Measurements from ENCODE around the gene MED10.
"Not testable (repeated sequence)": the region's sequence is repeated elsewhere in the genome, so short reads cannot be mapped to it uniquely, and the experiment has no call there.

MED10 gene

DNA sequence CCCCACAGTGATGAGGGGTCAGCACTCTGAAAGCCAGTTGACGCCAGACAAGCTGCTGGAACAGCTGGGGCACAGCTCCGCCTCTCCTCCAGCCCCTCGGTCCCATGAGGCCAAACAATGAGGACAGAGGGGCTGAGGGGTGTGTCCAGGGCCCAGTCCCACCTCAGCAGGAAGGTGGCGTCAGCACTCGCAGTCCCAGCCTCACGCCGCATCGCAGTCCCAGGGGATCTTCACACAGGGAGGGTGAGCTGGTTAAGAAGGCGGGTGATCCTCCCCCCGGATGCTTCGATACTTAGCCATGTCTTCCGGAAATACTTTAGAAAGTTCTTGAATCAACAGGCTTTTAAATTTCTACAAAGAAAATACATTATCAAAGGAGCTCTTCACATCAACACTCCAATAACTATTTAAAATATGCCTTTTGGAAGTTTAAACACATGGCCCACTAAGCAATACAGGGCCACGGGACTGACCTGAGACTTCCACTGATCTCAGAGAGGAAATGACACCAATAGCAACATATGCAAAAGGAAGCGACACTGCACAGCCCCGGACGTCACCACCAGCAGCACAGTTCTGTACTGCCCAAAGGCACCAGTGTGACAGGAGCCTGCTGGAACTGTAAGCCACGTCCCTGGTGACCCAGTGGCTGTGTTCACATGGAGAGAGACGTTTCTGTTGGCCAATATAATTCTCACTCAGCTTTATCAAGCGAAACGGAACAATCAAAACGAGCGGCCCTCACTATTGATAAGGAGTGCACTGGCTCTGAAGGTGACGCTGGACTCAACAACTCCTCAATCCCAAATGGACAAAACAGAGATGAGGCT, 5.9 kb downstream of the MED10 start:
- DNase-seq: no peak

DNA sequence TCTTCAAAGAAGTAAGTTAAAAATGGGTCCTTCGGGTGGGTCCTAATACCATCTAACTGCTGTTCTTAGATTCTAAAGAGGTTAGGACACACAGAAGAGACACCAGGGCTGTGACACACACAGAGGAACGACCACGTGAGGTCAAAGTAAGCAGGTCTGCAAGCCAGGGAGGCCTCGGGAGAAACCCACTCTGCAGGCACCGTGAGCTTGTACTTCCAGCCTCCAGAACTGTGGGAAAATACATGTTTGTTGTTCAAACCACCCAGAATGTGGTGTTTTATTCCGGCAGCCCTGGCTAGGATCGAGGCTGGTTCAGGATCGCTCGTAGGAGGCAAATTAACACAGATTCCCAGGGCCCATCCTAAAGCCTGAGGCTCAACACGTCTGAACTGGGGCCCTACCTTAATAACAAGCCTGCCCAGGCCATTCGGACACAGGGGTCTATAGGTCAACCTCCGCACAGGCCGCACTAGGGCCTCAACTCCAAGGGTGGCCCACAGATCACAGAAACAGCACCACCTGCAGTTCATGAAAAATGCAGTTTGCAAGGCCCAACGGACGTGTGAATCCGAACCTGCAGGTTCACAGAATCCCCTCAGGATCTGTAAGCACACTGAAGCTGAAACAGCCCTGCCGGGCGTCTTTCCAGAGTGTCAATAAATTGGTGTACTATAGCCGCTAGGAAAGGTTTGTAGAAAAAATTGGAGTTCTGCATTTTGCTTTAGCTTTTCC, 7.1 kb downstream of the MED10 start:
- no peak for DNase-seq

DNA sequence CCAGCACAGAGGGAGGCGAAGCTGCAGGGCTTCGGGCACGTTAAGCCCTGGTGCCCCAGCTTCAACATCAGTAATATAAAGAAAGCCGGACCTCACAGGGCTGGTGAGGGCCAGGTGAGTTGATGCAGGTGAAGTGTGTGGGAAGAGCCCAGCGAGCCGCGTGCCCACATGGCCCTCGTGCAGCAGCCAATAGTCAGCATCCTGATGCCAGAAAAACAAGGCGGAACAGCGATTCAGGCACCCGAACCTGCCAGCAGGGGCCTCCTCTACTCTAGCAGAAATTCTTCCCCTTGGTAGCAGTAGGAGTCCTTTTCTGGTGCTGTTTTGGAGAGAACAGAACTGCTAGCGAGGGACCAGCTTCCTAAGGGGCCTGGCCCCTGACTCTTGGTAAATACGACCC, 7.8 kb downstream of the MED10 start:
- DNase-seq: no peak

DNA sequence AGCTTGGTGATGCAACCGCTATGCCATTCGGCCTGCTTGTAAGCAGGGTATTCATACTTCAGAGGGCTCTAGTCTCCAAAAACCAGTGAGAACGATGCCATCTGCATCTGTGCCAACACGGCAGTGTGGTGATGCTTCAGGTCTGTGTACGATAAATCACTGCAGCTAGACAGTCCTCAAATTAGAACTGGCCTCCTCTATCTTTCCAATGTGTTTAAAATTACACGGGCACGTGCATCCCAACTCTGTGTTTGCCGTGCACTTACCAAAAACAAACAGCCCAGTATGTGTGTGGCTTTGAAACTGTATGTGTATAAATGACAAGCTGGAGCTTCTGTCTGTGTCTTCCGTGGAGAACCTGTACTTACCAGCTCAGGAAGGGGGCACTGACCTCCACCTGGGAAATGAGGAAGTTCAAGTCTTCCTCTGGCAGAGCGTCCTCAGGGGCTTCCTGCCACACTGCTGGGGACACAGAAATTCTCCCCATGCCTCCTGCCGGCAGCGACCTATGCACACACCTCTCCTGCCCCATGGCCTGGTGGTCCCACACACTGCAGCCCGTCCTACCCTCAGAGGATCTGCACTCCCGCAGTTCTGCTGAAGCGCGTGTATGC, 12.3 kb downstream of the MED10 start:
- peak in 3 of 4 experiments; percentile 3 to 10 (median 4) for DNase-seq

DNA sequence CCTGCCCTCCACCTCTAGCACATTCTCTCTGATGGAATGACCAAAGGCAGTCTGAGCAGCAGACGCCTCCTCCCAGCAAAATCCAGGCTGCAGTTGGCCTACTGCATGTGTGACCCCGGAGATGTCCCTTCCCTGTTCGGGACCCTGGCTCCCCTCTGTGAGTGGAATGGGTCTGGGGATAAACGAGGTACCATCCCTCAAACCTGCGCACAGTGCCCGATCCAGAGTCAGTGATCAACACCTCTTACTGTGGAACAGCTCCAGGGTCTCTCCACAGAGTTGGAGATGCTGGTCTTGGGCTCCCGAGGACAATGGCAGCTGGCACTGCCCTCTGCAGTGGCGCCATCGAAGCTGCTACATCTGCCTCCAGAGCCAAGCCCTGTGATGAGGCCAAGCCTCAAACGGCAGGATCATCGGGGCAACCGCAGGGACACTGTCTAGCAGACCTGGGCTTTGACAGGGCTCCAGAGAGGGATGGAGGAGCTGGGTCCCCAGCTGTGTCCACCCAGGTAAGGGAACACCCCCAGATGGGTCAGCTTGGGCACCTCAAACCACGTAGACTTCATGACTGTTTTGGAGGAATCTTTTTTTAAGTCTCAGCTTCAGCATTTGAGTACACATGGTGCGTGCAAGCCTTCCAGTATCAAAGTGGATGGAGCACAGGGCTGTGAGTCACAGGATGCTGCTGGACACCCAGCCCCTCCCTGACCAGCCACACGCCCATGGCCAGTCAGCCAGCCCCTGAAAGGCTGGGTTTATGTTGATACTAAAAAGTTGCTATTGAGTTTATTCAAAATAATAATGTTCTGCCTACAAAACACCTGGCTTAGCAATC, 13.0 kb downstream of the MED10 start:
- no peak for DNase-seq

DNA sequence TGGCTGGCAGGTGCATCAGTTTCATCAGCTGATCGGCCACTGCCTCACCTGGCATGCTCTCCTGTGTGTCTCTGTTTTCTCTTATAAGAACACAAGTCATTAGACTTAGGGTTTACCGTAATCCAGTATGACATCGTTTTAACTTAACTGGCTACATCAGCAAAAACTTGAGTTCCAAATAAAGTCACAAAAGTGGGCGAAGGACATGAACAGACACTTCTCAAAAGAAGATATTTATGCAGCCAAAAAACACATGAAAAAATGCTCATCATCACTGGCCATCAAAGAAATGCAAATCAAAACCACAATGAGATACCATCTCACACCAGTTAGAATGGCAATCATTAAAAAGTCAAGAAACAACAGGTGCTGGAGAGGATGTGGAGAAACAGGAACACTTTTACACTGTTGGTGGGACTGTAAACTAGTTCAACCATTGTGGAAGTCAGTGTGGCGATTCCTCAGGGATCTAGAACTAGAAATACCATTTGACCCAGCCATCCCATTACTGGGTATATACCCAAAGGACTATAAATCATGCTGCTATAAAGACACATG, 14.8 kb downstream of the MED10 start:
- DNase-seq: not testable (repeated sequence)

DNA sequence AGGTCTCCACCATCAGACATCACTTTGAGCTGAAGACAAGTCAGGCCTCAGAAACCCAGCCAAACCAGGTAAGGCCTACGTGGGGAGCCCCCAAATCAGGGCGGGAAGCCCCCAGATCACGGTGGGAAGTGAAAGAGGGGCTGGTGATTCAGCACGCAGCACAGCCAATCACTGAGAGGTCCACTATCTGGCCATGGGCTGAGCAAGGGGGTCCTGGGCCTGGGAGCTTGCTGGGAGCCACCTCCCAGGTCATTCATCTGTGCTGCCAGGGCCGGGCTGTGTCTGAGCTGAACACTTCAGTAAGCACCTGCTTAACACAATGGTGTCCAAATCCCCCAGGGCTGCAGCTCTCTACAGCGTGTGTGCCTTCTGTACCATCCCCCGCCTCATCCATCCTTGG, 15.5 kb downstream of the MED10 start:
- no peak for DNase-seq

DNA sequence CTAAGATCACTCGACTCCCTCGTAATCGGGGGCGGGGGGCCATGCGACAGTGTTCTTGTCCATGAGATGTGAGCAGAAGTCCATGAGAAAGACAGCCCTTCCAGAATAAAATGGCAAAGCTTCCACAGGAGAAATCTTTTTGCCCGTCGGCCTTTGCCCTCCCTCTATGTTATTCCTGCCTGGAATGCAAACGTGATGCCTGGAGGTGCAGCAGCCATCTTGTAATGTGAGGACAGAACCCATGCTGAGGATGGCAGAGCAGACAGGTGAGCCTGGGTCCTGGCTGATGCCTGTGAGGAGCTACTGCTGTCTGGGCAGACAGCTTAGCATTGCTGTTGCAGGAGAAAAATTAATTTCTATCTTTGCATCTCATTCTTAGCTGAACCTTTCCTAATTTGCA, 17.2 kb downstream of the MED10 start:
- DNase-seq: no peak

DNA sequence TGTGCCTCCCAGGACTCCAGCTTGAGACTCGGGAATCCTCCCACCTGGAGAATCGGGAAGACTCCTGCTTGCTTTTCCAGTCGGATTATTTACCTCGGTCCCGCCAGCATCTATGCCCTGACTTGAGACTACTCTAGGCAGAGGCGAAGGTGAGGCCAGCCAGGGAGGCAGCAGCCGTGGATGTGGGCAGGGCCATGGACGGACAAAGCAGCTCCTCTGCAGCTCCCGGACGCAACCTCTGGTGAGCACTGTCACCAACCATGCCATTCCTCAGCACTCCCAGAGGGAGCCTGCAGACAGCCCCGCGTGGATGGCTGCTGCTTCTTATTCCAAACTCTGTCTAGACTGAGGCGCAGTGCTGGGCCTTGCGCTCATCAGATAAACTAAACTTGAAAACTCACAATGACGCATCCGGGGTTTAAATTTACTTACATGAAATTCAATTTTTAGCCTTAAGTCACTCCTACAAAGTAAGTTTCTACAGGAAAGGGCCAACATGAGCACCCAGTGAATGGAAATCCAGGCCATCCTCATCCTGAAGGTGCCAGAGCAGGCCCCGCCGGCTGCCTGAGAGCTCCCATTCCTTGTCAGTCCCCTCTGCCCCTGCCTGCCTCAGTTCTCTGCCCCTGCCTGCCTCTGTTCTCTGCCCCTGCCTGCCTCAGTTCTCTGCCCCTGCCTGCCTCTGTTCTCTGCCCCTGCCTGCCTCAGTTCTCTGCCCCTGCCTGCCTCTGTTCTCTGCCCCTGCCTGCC, 17.8 kb downstream of the MED10 start:
- no peak for DNase-seq

DNA sequence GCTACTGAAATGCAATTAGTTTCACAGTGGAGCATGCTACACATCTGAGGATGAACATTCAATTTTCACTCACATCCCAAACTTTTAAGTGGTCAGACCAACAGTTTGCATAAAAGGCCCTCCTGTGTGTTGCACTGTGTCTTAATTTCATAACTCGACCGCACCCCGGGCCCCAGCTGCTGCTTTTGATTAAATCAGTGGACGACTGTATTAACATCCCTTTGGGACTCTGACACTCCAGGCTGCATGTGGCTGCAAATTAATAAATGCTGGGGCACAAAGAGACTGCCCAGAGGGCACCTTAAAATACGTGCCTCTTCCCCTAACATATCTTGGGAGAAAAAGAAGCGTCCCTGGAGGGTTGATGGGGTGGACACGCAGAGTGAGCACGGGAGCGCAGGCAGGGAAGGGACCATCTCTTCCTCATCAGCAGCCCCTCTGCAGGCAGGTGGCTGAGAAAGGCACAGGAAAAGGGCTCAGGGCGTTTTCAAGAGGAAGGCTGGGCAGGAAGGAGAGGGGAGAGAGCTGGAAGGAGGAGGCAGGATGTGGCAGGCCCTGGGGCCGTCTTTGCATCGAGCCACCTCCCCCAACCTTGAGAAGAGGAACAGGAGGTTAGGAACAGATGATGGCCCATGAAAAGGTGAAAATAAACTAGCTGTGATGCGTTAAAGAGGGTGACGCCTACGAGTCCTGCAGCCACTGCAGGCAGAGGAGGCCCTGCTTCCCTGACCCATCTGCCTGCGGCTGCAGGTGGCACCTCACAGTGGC, 18.6 kb downstream of the MED10 start:
- no peak for DNase-seq

DNA sequence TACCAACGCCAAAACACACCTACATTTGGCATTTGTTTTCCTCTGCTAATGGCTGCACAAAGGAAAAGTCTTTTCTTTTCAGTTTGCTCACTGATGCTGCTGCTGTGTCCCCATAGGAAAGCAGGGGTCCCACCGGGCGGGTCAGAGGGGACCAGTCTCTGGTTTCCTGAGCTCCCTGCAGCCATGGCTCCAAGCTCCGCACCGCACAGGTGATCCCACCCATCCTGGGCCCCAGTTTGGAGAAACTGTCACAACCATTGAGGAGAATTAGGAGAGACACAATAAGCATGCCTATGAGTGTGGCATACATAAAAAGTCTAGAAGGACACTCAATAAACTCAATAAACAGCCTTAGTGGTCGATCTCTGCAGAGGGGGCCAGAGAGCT, 19.9 kb downstream of the MED10 start:
- no peak for DNase-seq

DNA sequence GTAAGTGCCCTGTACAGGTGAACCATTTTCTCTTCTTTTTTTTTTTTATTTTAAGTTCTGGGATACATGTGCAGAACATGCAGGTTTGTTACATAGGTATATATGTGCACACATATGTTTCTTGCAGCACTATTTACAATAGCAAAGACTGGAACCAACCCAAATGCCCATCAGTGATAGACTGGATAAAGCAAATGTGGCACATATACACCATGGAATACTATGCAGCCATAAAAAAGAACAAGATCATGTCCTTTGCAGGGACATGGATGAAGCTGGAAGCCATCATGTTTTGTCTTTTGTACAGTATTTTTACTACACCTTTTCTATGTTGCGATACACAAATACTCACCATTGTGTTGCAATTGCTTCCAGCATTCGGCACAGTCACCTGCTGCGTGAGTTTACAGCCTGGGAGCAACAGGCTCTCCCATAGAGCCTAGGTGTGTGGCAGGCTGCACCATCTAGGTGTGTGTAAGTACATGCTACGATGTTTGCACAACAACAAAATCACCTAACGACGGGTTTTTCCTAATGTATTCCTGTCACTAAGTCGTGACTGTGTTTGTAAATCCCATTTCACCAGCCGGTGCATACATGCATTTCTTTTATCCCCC, 20.4 kb downstream of the MED10 start:
- DNase-seq: not testable (repeated sequence)

DNA sequence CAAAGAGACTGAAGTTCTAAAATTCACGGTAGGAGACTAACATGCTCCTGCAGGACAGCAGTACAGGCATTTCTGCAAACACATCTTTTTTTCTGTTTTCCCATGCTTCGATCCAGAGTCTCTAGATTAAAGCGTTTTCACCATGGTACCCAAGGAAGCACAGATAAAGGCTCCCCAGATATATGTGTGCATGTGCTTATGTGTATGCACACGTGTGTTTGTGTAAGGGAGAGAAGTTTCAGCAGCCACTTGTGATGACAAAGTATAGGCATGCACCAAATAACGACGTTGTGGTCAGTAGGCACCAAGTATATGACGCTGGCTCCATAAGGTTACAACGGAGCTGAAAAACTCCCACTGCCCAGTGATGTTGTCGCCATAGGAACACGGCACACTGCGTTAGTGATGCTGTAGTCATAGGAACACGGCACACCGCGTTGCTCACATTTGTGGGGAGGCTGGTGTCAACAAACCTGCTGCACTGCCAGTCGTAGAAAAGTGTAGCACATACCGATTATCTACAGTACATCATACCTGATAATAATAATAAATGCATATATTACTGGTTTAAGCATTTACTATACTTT, 21.7 kb downstream of the MED10 start:
- no peak for DNase-seq

DNA sequence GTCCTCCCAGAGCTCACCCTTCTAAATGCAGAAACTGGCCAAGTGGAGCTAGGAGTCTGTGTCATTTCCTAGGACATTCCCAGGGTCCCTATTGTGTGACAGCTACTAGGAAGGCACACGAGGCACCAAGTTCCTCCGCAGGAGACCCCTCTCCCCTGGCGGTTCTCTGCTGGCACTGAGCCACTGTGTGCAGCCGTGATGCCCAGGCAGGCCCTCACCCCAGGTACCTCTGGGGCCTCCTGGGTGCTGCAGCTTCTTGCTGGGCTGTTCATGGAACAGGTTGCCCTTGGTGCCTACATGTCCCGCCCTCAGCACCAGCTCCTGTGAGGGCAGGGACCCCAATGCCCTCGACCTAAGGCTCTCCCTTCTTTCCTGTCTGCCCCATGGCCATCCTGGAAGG, 23.1 kb downstream of the MED10 start:
- no peak for DNase-seq

DNA sequence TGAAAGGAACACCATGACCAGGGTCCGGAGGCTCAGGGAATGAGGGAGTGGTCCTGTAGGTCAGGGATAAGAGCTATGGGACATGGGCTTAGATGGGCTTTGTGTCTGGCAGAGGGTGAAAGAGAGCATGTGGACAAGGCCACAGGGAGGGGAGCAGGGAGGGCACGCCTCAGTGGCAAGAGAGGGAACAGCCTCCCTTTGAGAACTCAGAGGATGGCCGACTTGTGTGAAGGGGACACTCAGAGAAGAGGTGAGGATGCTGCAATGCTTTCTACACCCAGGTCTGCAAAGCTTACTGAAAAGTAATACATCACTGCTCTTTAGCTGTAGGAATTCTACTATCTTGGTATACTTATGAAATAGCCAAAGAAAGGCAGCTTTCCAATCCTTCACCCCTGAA, 23.5 kb downstream of the MED10 start:
- DNase-seq: no peak

DNA sequence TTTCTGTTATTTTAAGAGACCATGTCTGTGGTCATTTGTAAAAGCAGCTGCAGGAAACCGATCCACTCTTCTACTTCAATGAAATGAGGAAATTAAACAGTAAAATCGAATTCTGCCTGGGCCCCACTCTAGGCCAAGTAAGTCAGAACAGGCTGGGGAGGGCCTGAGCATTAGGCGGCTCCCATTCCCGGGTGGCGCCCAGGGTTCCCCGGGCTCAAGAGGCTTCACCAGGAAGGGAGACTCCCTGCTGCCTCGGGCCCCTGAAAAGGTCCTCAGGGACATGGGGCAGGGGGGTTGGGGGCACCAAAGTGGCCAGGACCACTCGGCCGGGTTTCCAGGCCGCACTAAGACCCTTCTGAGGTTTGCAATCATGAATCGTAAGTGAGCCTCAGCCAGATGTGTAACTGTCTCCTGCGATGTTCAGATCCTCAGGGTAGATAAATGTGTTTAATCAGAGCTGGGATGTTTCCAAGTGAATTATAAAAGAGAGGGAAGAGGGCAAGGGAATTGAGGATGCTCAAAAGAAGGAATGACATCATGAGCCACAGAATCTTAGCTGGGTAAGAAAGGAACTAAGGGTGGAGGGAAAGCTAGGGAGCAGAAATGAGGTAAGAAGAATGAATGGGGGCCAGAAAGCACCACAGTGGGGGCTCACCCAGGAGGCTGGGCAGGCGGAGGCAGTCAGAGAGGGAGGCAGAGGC, 24.6 kb downstream of the MED10 start:
- DNase-seq: no peak

DNA sequence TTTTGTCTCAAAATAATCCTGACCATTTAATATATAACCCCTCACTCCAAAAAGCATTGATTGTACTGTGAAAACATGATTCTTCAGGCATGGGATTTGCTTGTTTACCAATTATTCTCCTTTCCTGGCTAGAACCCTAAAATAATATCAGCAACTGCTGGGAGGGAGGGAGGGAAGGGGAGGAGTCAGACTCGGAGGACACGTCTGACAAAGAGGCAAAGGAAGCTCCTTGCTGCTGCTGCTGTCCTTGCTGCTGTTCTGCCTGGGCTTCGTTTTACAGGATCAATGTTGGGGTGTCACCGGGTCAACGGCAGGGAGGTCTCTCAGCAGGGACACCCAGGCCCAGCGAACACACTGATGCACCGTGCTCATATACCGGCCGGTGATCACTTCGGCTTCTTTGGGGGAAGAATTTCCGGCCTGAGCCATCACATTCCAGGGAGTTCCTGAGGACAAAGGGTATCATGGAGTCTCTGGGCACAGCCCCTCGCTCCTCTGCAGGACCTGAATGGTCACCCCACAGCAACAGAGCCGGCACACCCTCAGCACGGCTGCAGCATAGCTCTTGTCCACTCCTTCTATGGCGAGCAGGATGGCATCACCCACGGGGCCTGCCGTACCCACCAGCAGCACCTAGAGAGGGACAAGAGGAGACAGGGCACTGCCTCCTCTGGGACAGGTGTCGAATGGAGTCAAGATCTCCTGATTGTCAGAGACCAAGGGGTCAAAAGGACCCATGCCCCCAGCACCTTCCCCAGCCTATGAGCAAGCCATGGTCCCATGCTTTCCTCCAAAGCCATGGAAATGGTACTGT, 27.9 kb downstream of the MED10 start:
- no peak for DNase-seq

DNA sequence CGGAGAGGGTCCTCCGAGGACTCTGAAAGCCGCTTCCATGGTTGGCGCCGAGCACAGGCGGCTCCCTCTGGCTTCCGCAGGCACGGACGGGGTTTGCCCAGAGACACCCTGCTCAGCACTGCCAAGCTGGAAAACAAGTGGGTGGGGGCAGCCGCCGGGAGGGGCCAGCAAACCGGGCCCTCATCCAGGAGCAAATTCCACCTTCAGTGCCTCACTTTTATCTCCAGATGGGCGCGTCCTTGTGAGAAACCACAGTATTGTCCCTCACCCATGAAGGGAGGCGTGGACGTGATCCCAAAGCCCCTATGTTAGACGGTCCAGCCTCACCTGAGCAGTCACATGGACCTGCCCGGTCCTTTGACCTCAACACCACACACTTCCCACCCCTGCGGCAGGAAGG, 29.0 kb downstream of the MED10 start:
- no peak for DNase-seq

All from suppressor macrophage (primary cell).